ENCODE measurements around the gene PTPRD.

DNA sequence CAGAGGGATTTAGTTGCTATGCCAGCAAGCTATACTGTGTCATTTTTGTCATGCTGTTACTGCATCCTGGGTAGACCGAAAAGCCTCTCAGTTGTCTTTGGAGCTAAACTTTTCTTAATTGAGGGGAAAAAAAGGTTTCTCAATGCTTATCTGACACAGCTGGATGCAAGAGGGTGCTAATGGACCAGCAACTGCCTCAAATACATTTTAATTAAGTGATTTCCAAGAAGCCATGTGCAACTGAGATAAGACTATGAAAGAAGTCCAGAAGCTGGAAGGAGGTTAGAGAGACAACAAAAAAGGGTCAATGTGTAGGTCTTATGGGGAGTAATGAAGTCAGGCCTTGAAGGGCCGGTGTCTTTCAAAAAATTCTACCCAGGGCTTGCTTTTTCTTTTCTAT is 2347.5 kb downstream of the PTPRD start:
- TF ChIP-seq, protein P1, sequence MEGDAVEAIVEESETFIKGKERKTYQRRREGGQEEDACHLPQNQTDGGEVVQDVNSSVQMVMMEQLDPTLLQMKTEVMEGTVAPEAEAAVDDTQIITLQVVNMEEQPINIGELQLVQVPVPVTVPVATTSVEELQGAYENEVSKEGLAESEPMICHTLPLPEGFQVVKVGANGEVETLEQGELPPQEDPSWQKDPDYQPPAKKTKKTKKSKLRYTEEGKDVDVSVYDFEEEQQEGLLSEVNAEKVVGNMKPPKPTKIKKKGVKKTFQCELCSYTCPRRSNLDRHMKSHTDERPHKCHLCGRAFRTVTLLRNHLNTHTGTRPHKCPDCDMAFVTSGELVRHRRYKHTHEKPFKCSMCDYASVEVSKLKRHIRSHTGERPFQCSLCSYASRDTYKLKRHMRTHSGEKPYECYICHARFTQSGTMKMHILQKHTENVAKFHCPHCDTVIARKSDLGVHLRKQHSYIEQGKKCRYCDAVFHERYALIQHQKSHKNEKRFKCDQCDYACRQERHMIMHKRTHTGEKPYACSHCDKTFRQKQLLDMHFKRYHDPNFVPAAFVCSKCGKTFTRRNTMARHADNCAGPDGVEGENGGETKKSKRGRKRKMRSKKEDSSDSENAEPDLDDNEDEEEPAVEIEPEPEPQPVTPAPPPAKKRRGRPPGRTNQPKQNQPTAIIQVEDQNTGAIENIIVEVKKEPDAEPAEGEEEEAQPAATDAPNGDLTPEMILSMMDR (IDR thresholded peaks at IDR 0.05): no peak
- TF ChIP-seq POLR2A (IDR thresholded peaks at IDR 0.05): no peak
